GM13977 (cell line): ENCODE results near the gene LMO4.

Experiments
- DNase-seq: peaks from one replicate; pipeline ENCODE4 v3.0.0; 2012; ENCODE audit warnings: low spot score
- in situ Hi-C: fragments of 300-500 bp; cut with MboI; formaldehyde crosslinking; loops from one replicate; pipeline ENCODE4 v1.12.0; 2022; ENCODE audit warnings: low sequenced_read_pairs, low pct_unique_long_range_greater_than_20kb, mixed read lengths, inconsistent platforms; ENCODE audit not compliant: unreplicated experiment
- TF ChIP-seq, protein P1 (sequence below): IDR thresholded peaks from 2 replicates; pipeline ENCODE4 v1.5.1; 2012; ENCODE audit warnings: mild to moderate bottlenecking, control low read depth; ENCODE audit not compliant: insufficient read depth; ENCODE audit errors: extremely low read depth, missing control alignments

LMO4 gene

GRCh38 chr1:87305762-87306161 is 22.9 kb upstream of the LMO4 start:
- TF ChIP-seq, protein P1, sequence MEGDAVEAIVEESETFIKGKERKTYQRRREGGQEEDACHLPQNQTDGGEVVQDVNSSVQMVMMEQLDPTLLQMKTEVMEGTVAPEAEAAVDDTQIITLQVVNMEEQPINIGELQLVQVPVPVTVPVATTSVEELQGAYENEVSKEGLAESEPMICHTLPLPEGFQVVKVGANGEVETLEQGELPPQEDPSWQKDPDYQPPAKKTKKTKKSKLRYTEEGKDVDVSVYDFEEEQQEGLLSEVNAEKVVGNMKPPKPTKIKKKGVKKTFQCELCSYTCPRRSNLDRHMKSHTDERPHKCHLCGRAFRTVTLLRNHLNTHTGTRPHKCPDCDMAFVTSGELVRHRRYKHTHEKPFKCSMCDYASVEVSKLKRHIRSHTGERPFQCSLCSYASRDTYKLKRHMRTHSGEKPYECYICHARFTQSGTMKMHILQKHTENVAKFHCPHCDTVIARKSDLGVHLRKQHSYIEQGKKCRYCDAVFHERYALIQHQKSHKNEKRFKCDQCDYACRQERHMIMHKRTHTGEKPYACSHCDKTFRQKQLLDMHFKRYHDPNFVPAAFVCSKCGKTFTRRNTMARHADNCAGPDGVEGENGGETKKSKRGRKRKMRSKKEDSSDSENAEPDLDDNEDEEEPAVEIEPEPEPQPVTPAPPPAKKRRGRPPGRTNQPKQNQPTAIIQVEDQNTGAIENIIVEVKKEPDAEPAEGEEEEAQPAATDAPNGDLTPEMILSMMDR = no peak
- in situ Hi-C loops = no loop called here
- DNase-seq = no peak

GRCh38 chr1:87307306-87307705 is 21.4 kb upstream of the LMO4 start:
- no peak for DNase-seq
- in situ Hi-C loops = no loop called here
- TF ChIP-seq, protein P1 = no peak

- no peak for DNase-seq
- TF ChIP-seq, protein P1 = no peak
- in situ Hi-C loops = no loop called here
Measured at GRCh38 chr1:87307931-87308330, 20.7 kb upstream of the LMO4 start.

- in situ Hi-C loops = no loop called here
- TF ChIP-seq, protein P1 = no peak
Measured at GRCh38 chr1:87314091-87314490, 14.6 kb upstream of the LMO4 start.

DNA sequence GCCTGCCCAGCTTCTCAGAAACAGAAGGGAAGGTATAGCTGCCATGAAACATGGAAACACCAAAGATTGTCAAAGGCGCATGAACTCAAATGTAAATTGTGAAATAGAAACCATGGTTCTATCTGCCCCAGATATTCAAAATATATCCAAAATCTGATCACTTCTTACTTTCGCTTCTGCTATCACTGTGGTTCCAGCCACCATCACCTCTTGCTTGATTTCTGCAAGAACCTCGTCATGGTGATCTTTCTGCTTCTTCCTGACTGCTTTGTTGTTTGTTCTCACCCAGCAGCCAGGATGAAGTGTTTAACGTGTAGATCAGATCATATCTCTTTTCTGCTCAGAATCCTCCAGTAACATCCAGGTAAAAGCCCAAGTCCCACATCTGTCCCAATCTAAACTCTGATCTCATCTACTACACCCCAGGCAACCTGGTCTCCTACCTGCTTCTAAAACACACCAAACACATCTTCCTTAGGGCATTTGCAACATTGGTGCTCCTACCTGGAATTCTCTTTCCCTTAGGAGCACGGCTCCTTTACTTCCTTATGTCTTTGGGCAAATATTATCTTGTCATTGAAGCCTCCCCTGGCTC is 10.5 kb upstream of the LMO4 start:
- TF ChIP-seq, protein P1 = no peak
- DNase-seq = no peak
- in situ Hi-C loops = no loop called here

More at GRCh38 chr1:87314091-87314490, 14.6 kb upstream of the LMO4 start:
- DNase-seq = no peak

GRCh38 chr1:87318806-87319205 is 9.9 kb upstream of the LMO4 start:
- in situ Hi-C loops = no loop called here
- TF ChIP-seq, protein P1 = no peak
- DNase-seq = no peak
